GM10248 (cell line): ENCODE measurements around the gene ZNF207.
A peak's percentile ranks its signal among the peaks of the same experiment; 100 is the strongest.

Source experiments
- CTCF ChIA-PET: fragments of 300-600 bp; sonication (Branson Sonifier 250); formaldehyde crosslinking; extraction: SDS; loops from one replicate; lab custom pipeline; 2021; ENCODE audit warnings: antibody characterized with exemption; lab: Yijun Ruan, JAX
- POLR2A ChIA-PET: fragments of 350-650 bp; sonication (Branson Sonifier 250); formaldehyde crosslinking; extraction: SDS; loops from one replicate; lab custom pipeline; 2020; ENCODE audit warnings: antibody characterized with exemption; lab: Yijun Ruan, JAX
- DNase-seq: peaks from one replicate; pipeline ENCODE4 v3.0.0; 2012; ENCODE audit errors: extremely low spot score
- CTCF ChIP-seq: IDR thresholded peaks from 2 replicates; pipeline ENCODE4 v1.5.1; 2012; ENCODE audit warnings: mild to moderate bottlenecking, low read depth; ENCODE audit errors: extremely low read depth, missing control alignments, control extremely low read depth

ZNF207 gene

DNA sequence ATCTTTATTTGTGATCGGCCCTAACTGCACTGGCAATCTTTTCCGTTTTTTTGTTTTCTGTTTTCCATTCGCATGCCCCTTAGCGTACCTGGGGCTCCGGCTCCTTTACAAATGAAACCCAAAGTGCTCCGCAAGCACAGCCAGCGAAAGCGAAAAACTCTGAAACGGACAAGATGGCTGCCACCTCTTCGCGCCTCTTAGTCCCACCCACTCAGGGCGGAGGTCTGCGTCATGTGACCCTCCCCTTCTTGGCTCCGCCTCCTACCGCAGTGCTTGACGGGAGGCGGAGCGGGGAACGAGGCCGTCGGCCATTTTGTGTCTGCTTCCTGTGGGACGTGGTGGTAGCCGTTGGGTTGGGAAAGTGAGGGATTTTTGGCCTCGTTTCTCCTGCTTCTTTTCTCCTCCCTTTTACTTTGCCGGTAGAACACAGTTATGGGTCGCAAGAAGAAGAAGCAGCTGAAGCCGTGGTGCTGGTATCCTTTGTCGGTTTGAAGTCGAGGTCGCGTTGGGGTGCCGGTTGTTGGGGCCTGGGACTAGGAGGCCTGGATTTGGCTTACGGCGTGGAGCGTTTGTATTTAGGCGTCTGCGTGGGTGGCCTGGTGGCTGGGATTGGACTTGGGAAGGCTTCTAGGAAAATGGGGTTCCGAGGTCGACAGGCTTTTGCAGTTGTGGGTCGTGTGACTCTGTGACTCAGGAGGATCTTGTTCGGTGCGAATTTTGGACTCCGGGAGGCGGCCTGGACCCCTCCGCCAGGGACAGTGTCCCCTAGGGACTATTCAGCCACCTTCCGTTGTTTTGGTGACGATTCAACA is at the start of gene ZNF207:
ZNF207 (plus strand) TSS at position 304 of the 812 bp plus-strand sequence; CDS start at position 433, 129 bp downstream.
- DNase-seq: peak; percentile 94
- no peak for TF ChIP-seq CTCF
- ChIA-PET CTCF (interaction anchor here (1.0 to 1.6 kb wide), 3 partner anchors 94 to 649 kb away, joined by 3 to 4 read pairs (median 4); partner anchors contain the start of gene PSMD11), POLR2A (no interaction called here)

- ChIA-PET CTCF (no interaction called here), POLR2A (interaction anchor here (0.6 kb wide), 1 partner anchor 9 kb away, joined by 4 read pairs; no protein-coding TSS in a partner anchor)
- no peak for DNase-seq
- no peak for TF ChIP-seq CTCF
These were observed 47.9 kb upstream of the ZNF207 start for GRCh38 chr17:32302037-32302436.

DNA sequence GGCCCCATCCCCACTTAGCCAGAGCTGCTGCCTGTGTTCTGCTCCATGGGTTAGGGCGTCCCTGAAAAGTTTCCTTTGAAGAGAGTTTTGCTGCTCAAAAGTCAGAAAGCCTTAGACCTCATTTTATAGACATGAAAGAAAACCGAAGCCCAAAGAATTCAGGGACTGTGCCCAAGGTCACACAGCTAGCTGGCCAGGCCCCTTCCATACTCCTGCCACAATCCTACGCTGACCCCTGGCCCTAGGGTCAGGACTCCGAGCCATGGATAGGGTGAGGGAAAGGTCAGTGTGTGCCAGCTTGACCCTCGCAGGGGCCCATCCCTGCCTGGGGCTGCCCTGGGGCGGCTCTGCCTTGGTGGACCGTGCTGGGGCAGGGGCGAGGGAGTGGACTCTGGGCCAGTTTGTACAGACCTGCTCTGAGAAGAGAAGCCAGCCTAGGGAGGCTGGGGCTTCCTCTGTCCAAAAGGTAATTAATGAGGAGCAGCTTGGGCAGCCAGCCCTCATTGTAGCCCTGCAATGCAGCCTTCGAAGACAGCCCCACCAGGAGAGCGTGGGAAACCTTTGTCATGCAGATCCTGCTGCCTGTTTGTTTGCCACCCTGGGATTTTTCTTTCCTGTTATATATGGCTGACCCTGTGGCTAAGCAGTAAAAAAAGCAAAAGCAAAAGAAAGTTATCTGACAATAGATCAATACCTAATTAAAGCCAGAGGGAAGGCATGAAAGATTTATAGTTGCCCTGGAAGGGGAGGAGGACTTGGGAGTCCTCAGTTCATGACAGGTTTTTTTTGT is 46.9 kb upstream of the ZNF207 start:
- DNase-seq: no peak
- ChIA-PET POLR2A (no interaction called here), CTCF (interaction anchor here (1.0 kb wide), 1 partner anchor 16 kb away, joined by 4 read pairs; no protein-coding TSS in a partner anchor)
- no peak for TF ChIP-seq CTCF

DNA sequence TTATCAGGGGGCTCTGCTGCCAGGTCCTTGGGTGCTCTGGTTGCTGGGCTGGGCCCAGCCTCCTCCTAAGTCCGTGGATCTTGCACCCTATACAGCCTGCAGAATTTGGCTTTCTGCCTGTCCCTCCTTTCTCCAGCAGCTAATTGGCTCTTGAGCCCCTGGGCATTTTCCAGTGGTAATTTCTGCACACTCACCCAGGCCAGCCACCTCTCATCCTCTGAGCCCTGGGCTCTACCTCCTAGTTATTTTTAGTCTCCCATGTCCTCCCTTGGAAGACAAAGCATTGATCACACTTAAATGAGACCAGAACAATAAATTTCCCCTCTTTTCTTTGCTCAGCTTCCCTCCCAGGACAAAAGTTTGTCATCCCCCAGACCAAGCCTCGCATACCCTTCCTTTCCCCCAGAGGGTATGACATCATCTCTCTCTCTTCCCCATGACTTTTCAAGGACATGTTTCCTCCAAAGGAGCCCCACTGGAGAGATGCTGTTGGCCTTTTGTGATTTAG is 46.1 kb upstream of the ZNF207 start:
- TF ChIP-seq CTCF: no peak
- no peak for DNase-seq
- POLR2A ChIA-PET: no interaction called here
- CTCF ChIA-PET: interaction anchor here (1.0 kb wide), 1 partner anchor 15 kb away, joined by 4 read pairs; no protein-coding TSS in a partner anchor

DNA sequence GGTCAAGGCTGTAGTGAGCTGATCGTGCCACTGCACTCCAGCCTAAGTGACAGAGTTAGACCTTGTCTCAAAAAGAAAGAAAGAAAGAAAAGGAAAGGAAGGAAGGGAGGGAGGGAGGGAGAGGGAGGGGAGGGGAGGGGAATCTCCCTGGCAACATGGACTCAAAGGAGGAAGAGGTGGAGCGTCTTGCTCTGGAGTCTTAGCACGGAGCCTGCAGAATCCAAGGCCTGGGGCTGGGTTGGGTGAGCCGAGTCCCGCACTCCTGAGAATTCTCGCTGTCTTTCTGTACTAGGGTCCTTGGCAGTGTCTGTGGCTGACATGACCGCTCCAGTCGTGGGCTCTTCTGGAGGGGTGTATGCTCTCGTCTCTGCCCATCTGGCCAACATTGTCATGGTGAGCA is 44.9 kb upstream of the ZNF207 start:
- DNase-seq: no peak
- TF ChIP-seq CTCF: no peak
- POLR2A ChIA-PET: interaction anchor here (0.6 kb wide), 1 partner anchor 73 kb away, joined by 3 read pairs; no protein-coding TSS in a partner anchor
- CTCF ChIA-PET: no interaction called here

- CTCF ChIA-PET: no interaction called here
- no peak for TF ChIP-seq CTCF
- POLR2A ChIA-PET: no interaction called here
- no peak for DNase-seq
These were observed 42.3 kb upstream of the ZNF207 start for GRCh38 chr17:32307658-32308057.
